Glutamatergic neuron (in vitro differentiated cells): Measurements from ENCODE around the gene DNMT3A. TPM values are rescaled to one million over a fixed set of nuclear protein-coding genes. Genes with fewer than 3 reads are reported as not detected.

Experiments used
- DNase-seq: peaks from one replicate; pipeline ENCODE4 v3.0.0; 2022
- H3K27ac Mint-ChIP-seq: one replicate; pipeline ENCODE4 v1.8.0; 2020; ENCODE audit warnings: mild to moderate bottlenecking, mixed read lengths, inconsistent platforms; ENCODE audit not compliant: unreplicated experiment
- H3K27me3 Mint-ChIP-seq: one replicate; pipeline ENCODE4 v1.8.0; 2020; ENCODE audit warnings: mild to moderate bottlenecking, moderate library complexity, mixed read lengths, inconsistent platforms; ENCODE audit not compliant: unreplicated experiment
- H3K36me3 Mint-ChIP-seq: one replicate; pipeline ENCODE4 v1.8.0; 2020; ENCODE audit warnings: mild to moderate bottlenecking, mixed read lengths, inconsistent platforms; ENCODE audit not compliant: unreplicated experiment
- H3K4me1 Mint-ChIP-seq: one replicate; pipeline ENCODE4 v1.8.0; 2020; ENCODE audit warnings: mild to moderate bottlenecking, low read depth, mixed read lengths, inconsistent platforms; ENCODE audit not compliant: unreplicated experiment
- H3K4me3 Mint-ChIP-seq: one replicate; pipeline ENCODE4 v1.8.0; 2020; ENCODE audit warnings: mild to moderate bottlenecking, mixed read lengths, inconsistent platforms; ENCODE audit not compliant: unreplicated experiment
- H3K9me3 Mint-ChIP-seq: one replicate; pipeline ENCODE4 v1.8.0; 2020; ENCODE audit warnings: mild to moderate bottlenecking, moderate library complexity, mixed read lengths, inconsistent platforms; ENCODE audit not compliant: unreplicated experiment
- total RNA-seq: library from RNA; stranded (reverse); fragmentation: NEBNext Ultra II Directional; extraction: Animal tissue kit (Norgen Biotek cat#: 25700); gene quantifications from one replicate; pipeline ENCODE4 v1.2.1, GENCODE V29; 2021; ENCODE audit not compliant: unreplicated experiment
- TF ChIP-seq, protein P1 (sequence below): fragments of 200-600 bp; sonication (generic); IDR thresholded peaks from one replicate; pipeline ENCODE4 v1.5.0; 2021; ENCODE audit not compliant: partially characterized antibody, unreplicated experiment

DNMT3A gene
- total RNA-seq, 1 donor from 2014 or later, result 175 TPM

DNA sequence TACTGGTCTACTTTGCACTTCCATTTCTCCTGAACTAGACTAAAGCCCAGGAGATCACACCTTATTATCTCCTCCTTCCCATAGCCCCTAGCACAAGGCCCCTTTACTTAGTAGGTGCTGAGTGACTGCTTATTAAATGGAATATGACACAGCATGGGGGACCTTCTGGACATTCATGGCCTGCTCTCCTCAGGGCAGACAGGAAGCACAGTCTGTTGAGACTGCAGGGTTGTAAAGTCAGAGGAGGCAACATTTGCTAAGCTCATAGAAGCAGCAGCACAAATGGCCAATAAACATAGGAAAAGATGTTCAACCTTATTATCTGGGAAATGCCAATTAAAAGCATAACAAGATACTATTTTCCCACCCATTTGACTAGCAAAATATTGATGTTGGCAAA, 75.3 kb downstream of the DNMT3A start:
- TF ChIP-seq, protein P1, sequence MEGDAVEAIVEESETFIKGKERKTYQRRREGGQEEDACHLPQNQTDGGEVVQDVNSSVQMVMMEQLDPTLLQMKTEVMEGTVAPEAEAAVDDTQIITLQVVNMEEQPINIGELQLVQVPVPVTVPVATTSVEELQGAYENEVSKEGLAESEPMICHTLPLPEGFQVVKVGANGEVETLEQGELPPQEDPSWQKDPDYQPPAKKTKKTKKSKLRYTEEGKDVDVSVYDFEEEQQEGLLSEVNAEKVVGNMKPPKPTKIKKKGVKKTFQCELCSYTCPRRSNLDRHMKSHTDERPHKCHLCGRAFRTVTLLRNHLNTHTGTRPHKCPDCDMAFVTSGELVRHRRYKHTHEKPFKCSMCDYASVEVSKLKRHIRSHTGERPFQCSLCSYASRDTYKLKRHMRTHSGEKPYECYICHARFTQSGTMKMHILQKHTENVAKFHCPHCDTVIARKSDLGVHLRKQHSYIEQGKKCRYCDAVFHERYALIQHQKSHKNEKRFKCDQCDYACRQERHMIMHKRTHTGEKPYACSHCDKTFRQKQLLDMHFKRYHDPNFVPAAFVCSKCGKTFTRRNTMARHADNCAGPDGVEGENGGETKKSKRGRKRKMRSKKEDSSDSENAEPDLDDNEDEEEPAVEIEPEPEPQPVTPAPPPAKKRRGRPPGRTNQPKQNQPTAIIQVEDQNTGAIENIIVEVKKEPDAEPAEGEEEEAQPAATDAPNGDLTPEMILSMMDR, result no peak
- peaks cover 6% of the 10 kb centered on the region for H3K9me3 Mint-ChIP-seq
- no peaks in the 10 kb centered on the region for H3K36me3 Mint-ChIP-seq
- DNase-seq, result no peak
- H3K4me3 Mint-ChIP-seq, result no peak overlapping the region
- peaks cover 5% of the 10 kb centered on the region for H3K27me3 Mint-ChIP-seq
- no peak overlapping the region for H3K27ac Mint-ChIP-seq
- peaks cover 17% of the 10 kb centered on the region for H3K4me1 Mint-ChIP-seq

DNA sequence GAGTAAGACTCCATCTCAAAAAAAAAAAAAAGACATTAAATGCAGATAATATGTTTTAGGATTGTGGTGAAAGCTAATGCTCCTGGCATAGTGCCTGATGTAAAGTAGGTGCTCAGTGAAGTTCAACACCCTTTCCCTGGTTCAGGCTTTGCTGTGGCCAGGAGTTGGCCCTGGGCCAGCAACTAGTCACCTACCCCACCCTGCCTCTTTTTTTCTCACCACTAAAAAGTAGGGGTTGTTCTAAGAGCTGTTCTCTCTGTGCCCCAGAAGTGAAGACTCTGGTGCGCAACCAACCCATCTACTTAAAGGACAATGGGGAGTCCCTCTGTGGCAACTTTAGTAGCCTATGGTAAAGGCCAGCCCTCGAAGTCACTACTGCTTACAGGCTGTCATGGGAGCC, 75.9 kb downstream of the DNMT3A start:
- Mint-ChIP-seq H3K27ac (no peak overlapping the region), H3K9me3 (peaks cover 6% of the 10 kb centered on the region), H3K4me3 (no peak overlapping the region), H3K27me3 (peaks cover 5% of the 10 kb centered on the region), H3K4me1 (peaks cover 17% of the 10 kb centered on the region), H3K36me3 (no peaks in the 10 kb centered on the region)
- DNase-seq, result no peak
- TF ChIP-seq, protein P1, result no peak

DNA sequence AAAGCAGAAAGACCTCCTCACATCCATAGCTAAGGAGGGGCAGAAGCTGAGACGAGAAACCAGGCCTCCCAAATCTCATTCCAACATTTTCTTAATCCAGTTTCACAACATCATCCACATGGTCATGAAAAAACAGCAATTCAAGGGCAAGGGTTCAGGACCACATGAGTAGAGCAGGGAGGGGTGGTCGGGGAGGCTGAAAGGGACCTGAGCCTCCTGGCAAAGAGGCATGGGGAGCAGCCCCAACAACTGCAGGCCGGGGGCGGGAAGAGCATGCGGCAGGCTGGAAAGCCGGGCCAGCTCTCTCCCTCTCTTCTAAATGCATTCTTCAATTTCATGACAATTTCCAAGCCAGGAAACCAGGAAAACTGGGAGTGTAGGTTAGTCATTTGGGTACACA, 76.7 kb downstream of the DNMT3A start:
- Mint-ChIP-seq H3K27ac (no peak overlapping the region), H3K9me3 (peaks cover 5% of the 10 kb centered on the region), H3K27me3 (peaks cover 5% of the 10 kb centered on the region), H3K36me3 (no peaks in the 10 kb centered on the region), H3K4me1 (peaks cover 22% of the 10 kb centered on the region), H3K4me3 (no peak overlapping the region)
- no peak for DNase-seq
- TF ChIP-seq, protein P1, result no peak

DNA sequence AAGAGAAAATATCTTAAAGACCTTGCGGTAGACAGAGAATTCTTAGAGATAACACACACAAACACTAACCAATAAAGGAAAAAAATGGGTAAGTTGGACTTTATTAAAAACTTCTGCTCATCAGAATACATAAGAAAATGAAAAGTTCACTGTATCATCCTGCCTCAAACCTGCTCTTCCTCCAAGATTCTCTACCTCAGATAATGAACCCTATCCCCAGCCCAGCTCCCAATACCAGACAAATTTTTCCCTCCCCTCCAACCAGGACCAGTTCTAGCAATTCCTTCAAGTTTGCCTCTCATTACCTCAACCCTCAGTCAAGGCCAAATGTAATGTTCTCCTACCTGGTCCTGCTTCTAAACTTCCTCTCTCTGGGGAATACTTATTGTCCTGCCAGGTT, 79.4 kb downstream of the DNMT3A start:
- no peaks in the 10 kb centered on the region for H3K36me3 Mint-ChIP-seq
- no peak overlapping the region for H3K4me3 Mint-ChIP-seq
- peaks cover 4% of the 10 kb centered on the region for H3K9me3 Mint-ChIP-seq
- H3K27ac Mint-ChIP-seq, result no peak overlapping the region
- TF ChIP-seq, protein P1, result no peak
- DNase-seq, result no peak
- peaks cover 41% of the 10 kb centered on the region for H3K4me1 Mint-ChIP-seq
- peaks cover 5% of the 10 kb centered on the region for H3K27me3 Mint-ChIP-seq

DNA sequence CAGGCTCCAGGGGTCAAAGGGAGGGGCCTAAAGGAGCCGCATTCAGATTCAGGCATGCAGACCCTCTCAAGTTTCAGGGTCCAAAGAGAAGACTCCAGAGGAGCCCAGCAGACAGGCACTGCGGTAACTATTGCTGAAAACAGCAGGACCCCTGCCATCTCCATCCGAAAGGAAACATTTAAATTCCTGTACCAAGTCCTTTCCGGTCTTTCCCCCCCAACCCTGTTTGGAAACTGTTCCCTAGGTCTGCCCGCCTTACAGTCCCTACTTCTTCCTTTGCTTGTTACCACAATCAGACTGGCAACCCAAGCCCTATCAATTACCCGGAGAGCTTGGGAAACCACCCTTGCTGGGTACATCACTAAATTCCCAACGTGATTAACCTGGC, 82.0 kb downstream of the DNMT3A start:
- H3K27me3 Mint-ChIP-seq, result peaks cover 7% of the 10 kb centered on the region
- TF ChIP-seq, protein P1, result no peak
- H3K27ac Mint-ChIP-seq, result no peak overlapping the region
- peaks cover 59% of the 10 kb centered on the region for H3K4me1 Mint-ChIP-seq
- no peak overlapping the region for H3K4me3 Mint-ChIP-seq
- H3K9me3 Mint-ChIP-seq, result peaks cover 3% of the 10 kb centered on the region
- DNase-seq, result no peak
- peaks cover 3% of the 10 kb centered on the region for H3K36me3 Mint-ChIP-seq
